IMR-90 (cell line): Measurements from ENCODE around the gene ESM1. TPM values are rescaled to one million over a fixed set of nuclear protein-coding genes. Genes with fewer than 3 reads are reported as not detected.
A peak's percentile ranks its signal among the peaks of the same experiment; 100 is the strongest.

ENCODE experiments used
- ATAC-seq: fragments of 200-7000 bp; cut with Tn5 transposase; 2 replicates; pipeline ENCODE4 v1.9.1; 2020; ENCODE audit warnings: low read depth, mild to moderate bottlenecking, moderate library complexity
- BruUV-seq: library from RNA; stranded (reverse); fragments of 400-500 nt; replicated peaks from 2 replicates; lab custom pipeline; 2021; lab: Mats Ljungman, UMichigan
- CTCF ChIA-PET: fragments of 300-600 bp; formaldehyde crosslinking; extraction: SDS; loops from one replicate; lab custom pipeline; 2021; ENCODE audit warnings: antibody characterized with exemption; lab: Yijun Ruan, JAX
- POLR2A ChIA-PET: fragments of 300-600 bp; sonication (Branson Sonifier 250); formaldehyde crosslinking; loops from one replicate; lab custom pipeline; 2022; ENCODE audit warnings: antibody characterized with exemption; ENCODE audit not compliant: unreplicated experiment; lab: Charles Lee
- DNase-seq: peaks from one replicate; pipeline ENCODE4 v3.0.0; 2013
- H2AFZ ChIP-seq: replicated peaks from 2 replicates; pipeline ENCODE3; 2013; ENCODE audit warnings: low read length, mild to moderate bottlenecking; ENCODE audit not compliant: poor library complexity
- H2AK5ac ChIP-seq: 2 replicates; pipeline ENCODE4 v1.6.1; 2013; ENCODE audit warnings: low read depth, low read length, inconsistent platforms
- H2AK9ac ChIP-seq: replicated peaks from 2 replicates; pipeline ENCODE3; 2013; ENCODE audit warnings: mild to moderate bottlenecking, low read depth, low read length, moderate library complexity; ENCODE audit not compliant: poor library complexity
- H2BK120ac ChIP-seq: 2 replicates; pipeline ENCODE4 v1.6.1; 2013; ENCODE audit warnings: low read depth, low read length, inconsistent platforms
- H2BK15ac ChIP-seq: 3 replicates; pipeline ENCODE4 v1.6.1; 2013; ENCODE audit warnings: low read depth, low read length, inconsistent platforms
- H2BK20ac ChIP-seq: 2 replicates; pipeline ENCODE4 v1.6.1; 2013; ENCODE audit warnings: low read depth, mild to moderate bottlenecking, inconsistent platforms, low read length, moderate library complexity
- H2BK5ac ChIP-seq: 2 replicates; pipeline ENCODE4 v1.6.1; 2013; ENCODE audit warnings: mild to moderate bottlenecking, low read depth, low read length, inconsistent platforms; ENCODE audit not compliant: poor library complexity, severe bottlenecking
- H3K14ac ChIP-seq: replicated peaks from 2 replicates; pipeline ENCODE4 v1.6.1; 2013; ENCODE audit warnings: low read depth, low read length, inconsistent platforms
- H3K18ac ChIP-seq: 2 replicates; pipeline ENCODE4 v1.6.1; 2013; ENCODE audit warnings: low read depth, low read length, control low read depth
- H3K23ac ChIP-seq: 2 replicates; pipeline ENCODE4 v1.6.1; 2013; ENCODE audit warnings: low read depth, low read length, inconsistent platforms
- H3K27ac ChIP-seq: 2 replicates; pipeline ENCODE4 v1.5.1; 2013; ENCODE audit warnings: mild to moderate bottlenecking, control low read depth, low read length; ENCODE audit not compliant: insufficient read depth
- H3K27me3 ChIP-seq: 2 replicates; pipeline ENCODE4 v1.6.1; 2013; ENCODE audit warnings: low read length; ENCODE audit not compliant: control insufficient read depth, insufficient read depth
- H3K36me3 ChIP-seq: 2 replicates; pipeline ENCODE4 v1.6.1; 2013; ENCODE audit warnings: low read length, mixed read lengths; ENCODE audit not compliant: control insufficient read depth, insufficient read depth
- H3K4ac ChIP-seq: 2 replicates; pipeline ENCODE4 v1.6.1; 2013; ENCODE audit warnings: low read depth, low read length, inconsistent platforms
- H3K4me1 ChIP-seq: 2 replicates; pipeline ENCODE4 v1.6.1; 2013; ENCODE audit warnings: low read length, mixed read lengths; ENCODE audit not compliant: control insufficient read depth, insufficient read depth
- H3K4me2 ChIP-seq: 2 replicates; pipeline ENCODE4 v1.6.1; 2013; ENCODE audit warnings: low read depth, mild to moderate bottlenecking, control low read depth, low read length, moderate library complexity
- H3K4me3 ChIP-seq: 2 replicates; pipeline ENCODE4 v1.5.1; 2013; ENCODE audit warnings: low read depth, mild to moderate bottlenecking, control low read depth, low read length, moderate library complexity; ENCODE audit not compliant: insufficient read depth
- H3K56ac ChIP-seq: 2 replicates; pipeline ENCODE4 v1.6.1; 2013; ENCODE audit warnings: low read length, inconsistent platforms; ENCODE audit not compliant: insufficient read depth; ENCODE audit errors: extremely low read depth
- H3K79me1 ChIP-seq, 2 experiments: 2 replicates each; pipeline ENCODE4 v1.6.1; 2013; ENCODE audit warnings: low read length in 2 of 2, inconsistent platforms in 1 of 2, low read depth in 1 of 2
- H3K9ac ChIP-seq: 2 replicates; pipeline ENCODE4 v1.6.1; 2013; ENCODE audit warnings: low read depth, low read length, control low read depth
- H3K9me1 ChIP-seq: 2 replicates; pipeline ENCODE4 v1.6.1; 2013; ENCODE audit warnings: low read length, inconsistent platforms; ENCODE audit not compliant: insufficient read depth
- H3K9me3 ChIP-seq: 2 replicates; pipeline ENCODE4 v1.6.1; 2013; ENCODE audit warnings: low read length; ENCODE audit not compliant: control insufficient read depth, insufficient read depth
- H4K20me1 ChIP-seq: 2 replicates; pipeline ENCODE4 v1.6.1; 2013; ENCODE audit warnings: low read length, inconsistent platforms; ENCODE audit not compliant: insufficient read depth
- H4K5ac ChIP-seq: 2 replicates; pipeline ENCODE4 v1.6.1; 2013; ENCODE audit warnings: mild to moderate bottlenecking, low read depth, low read length, control low read depth
- H4K8ac ChIP-seq, 2 experiments: 2 replicates each; pipeline ENCODE4 v1.6.1; 2013; ENCODE audit warnings: low read depth in 2 of 2, low read length in 2 of 2, control low read depth in 1 of 2, inconsistent platforms in 1 of 2
- H4K91ac ChIP-seq: 2 replicates; pipeline ENCODE4 v1.6.1; 2013; ENCODE audit warnings: low read depth, low read length, inconsistent platforms; ENCODE audit not compliant: insufficient read depth
- FOS ChIP-seq: fragments of 150-350 bp; IDR thresholded peaks from 2 replicates; pipeline ENCODE4 v1.6.1; 2016; ENCODE audit warnings: low read depth, low read length
- SMC3 ChIP-seq: fragments of 150-350 bp; IDR thresholded peaks from 2 replicates; pipeline ENCODE4 v1.6.1; 2016; ENCODE audit warnings: low read depth, mild to moderate bottlenecking, antibody characterized with exemption, low read length, moderate library complexity
- WGBS, 2 experiments: methylation state at CpG; one replicate each; pipeline versions ENCODE4 v1.1.5 to v1.1.7; 2013; ENCODE audit warnings: missing lambda C conversion rate in 2 of 2; ENCODE audit not compliant: insufficient read length in 1 of 2; ENCODE audit errors: extremely low coverage in 2 of 2; 5-methylcytosine and 5-hydroxymethylcytosine counted together
- dilution Hi-C: fragments of 300-500 bp; cut with HindIII; formaldehyde crosslinking; loops from one replicate; pipeline ENCODE4 v1.14.3; 2018; ENCODE audit warnings: low sequenced_read_pairs; ENCODE audit not compliant: unreplicated experiment
- in situ Hi-C: fragments of 300-500 bp; cut with MboI; formaldehyde crosslinking; loops from 3 replicates; pipeline ENCODE4 v1.14.3; 2019; ENCODE audit warnings: low sequenced_read_pairs, inconsistent platforms, mixed read lengths
- intact Hi-C: fragments of 100-400 bp; cut with micrococcal nuclease; formaldehyde crosslinking; loops from 2 replicates; pipeline ENCODE4 v1.10.0; 2022
- polyA plus RNA-seq, 3 experiments: library from polyadenylated mRNA; depleted of rRNA; stranded (reverse); fragments of >200 nt; gene quantifications; 2 replicates each; pipeline ENCODE4 v1.2.3, GENCODE V29; 2012; ENCODE audit warnings: low replicate concordance in 1 of 3
- total RNA-seq: library from RNA; depleted of rRNA; stranded (reverse); fragments of >200 nt; gene quantifications from 2 replicates; pipeline ENCODE4 v1.2.3, GENCODE V29; 2012

Gene ESM1
- total and polyA plus RNA-seq, 2 of the 4 experiments (the other 2 are of a cell fraction), result 7.1 to 10.2 TPM

- Histone ChIP-seq H2BK15ac (no peak overlapping the region), H3K4me3 (no peak overlapping the region), H2BK120ac (no peak overlapping the region), H3K9me1 (no peaks in the 10 kb centered on the region; the same call in 1 of the 2 replicates), H2AK5ac (no peak overlapping the region), H3K56ac (no peak overlapping the region; the same call in 1 of the 2 replicates), H3K36me3 (no peaks in the 10 kb centered on the region), H4K20me1 (no peaks in the 10 kb centered on the region), H3K14ac (no peak overlapping the region), H3K9ac (no peak overlapping the region), H3K4me2 (no peak overlapping the region), H3K9me3 (no peaks in the 10 kb centered on the region), H3K18ac (no peak overlapping the region), H3K4me1 (no peaks in the 10 kb centered on the region), H3K79me1 (no peaks in the 10 kb centered on the region), H3K27me3 (no peaks in the 10 kb centered on the region), H4K5ac (no peak overlapping the region), H3K23ac (no peak overlapping the region), H2AFZ (no peak overlapping the region), H2AK9ac (no peak overlapping the region), H3K27ac (no peak overlapping the region), H2BK20ac (no peak overlapping the region; the same call in 1 of the 2 replicates), H4K91ac (no peak overlapping the region), H3K4ac (no peak overlapping the region), H4K8ac (no peak overlapping the region), H2BK5ac (no peak overlapping the region)
- dilution Hi-C loops, result no loop called here
- peak; percentile 62 for DNase-seq
- ATAC-seq, result peak; percentile 35; the same call in 1 of the 2 replicates
- TF ChIP-seq FOS (0 out of 2 replicates have a peak, but pooled peaks have one; percentile 10), SMC3 (no peak)
- ChIA-PET POLR2A (no interaction called here), CTCF (no interaction called here)
- no TSS peak for BruUV-seq
- in situ Hi-C loops, result no loop called here
- no CpG with 5 or more reads among the region's 5 CpGs for WGBS, 2 experiments
- intact Hi-C loops, result no loop called here
Observed at GRCh38 chr5:54996466-54996865, 11.1 kb upstream of the ESM1 start.
